GM23338 (cell line): ENCODE results near the gene KRTAP16-1. TPM values are rescaled to one million over a fixed set of nuclear protein-coding genes. Genes with fewer than 3 reads are reported as not detected.
A peak's percentile ranks its signal among the peaks of the same experiment; 100 is the strongest.

ENCODE experiments used
- ATAC-seq: fragments of 200-7000 bp; cut with Tn5 transposase; 3 replicates; pipeline ENCODE4 v1.9.1; 2020
- DNase-seq: peaks from one replicate; pipeline ENCODE4 v3.0.0-alpha.2; 2015; ENCODE audit warnings: low spot score
- H2AFZ ChIP-seq: fragments of 200-600 bp; sonication (generic); 2 replicates; pipeline ENCODE4 v1.8.0; 2016; ENCODE audit warnings: antibody characterized with exemption, mild to moderate bottlenecking, moderate library complexity
- H3F3A ChIP-seq: fragments of 200-600 bp; sonication (generic); replicated peaks from 2 replicates; pipeline ENCODE4 v1.8.0; 2017; ENCODE audit warnings: antibody characterized with exemption, mixed run types, low read depth
- H3K27ac ChIP-seq: fragments of 200-600 bp; sonication (generic); 2 replicates; pipeline ENCODE4 v1.6.1; 2016; ENCODE audit warnings: low read depth
- H3K27me3 ChIP-seq: fragments of 200-600 bp; sonication (generic); 2 replicates; pipeline ENCODE4 v1.8.0; 2016; ENCODE audit warnings: mild to moderate bottlenecking, mixed run types, moderate library complexity; ENCODE audit not compliant: insufficient read depth
- H3K36me3 ChIP-seq: fragments of 200-600 bp; sonication (generic); 2 replicates; pipeline ENCODE4 v1.8.0; 2016; ENCODE audit warnings: mild to moderate bottlenecking; ENCODE audit not compliant: insufficient read depth
- H3K4me1 ChIP-seq: fragments of 200-600 bp; sonication (generic); 2 replicates; pipeline ENCODE4 v1.8.0; 2016; ENCODE audit warnings: mild to moderate bottlenecking, moderate library complexity; ENCODE audit not compliant: insufficient read depth
- H3K4me2 ChIP-seq: fragments of 200-600 bp; sonication (generic); 2 replicates; pipeline ENCODE4 v1.7.1; 2017; ENCODE audit warnings: mixed run types
- H3K4me3 ChIP-seq: fragments of 200-600 bp; sonication (generic); 2 replicates; pipeline ENCODE4 v1.6.1; 2016; ENCODE audit warnings: mixed run types
- H3K79me2 ChIP-seq: fragments of 200-600 bp; sonication (generic); replicated peaks from 2 replicates; pipeline ENCODE4 v1.8.0; 2017; ENCODE audit warnings: mild to moderate bottlenecking; ENCODE audit not compliant: insufficient read depth
- H3K9me2 ChIP-seq: fragments of 200-600 bp; sonication (generic); 2 replicates; pipeline ENCODE4 v1.8.0; 2017; ENCODE audit not compliant: insufficient read depth
- H4K20me1 ChIP-seq: fragments of 200-600 bp; sonication (generic); replicated peaks from 2 replicates; pipeline ENCODE4 v1.8.0; 2017; ENCODE audit warnings: mild to moderate bottlenecking; ENCODE audit not compliant: insufficient read depth
- H3K27ac Mint-ChIP-seq: 2 replicates; pipeline ENCODE4 v1.8.0; 2020; ENCODE audit warnings: inconsistent platforms, mild to moderate bottlenecking, moderate library complexity, mixed read lengths
- H3K27me3 Mint-ChIP-seq: 3 replicates; pipeline ENCODE4 v1.8.0; 2022; ENCODE audit warnings: low read depth, mild to moderate bottlenecking, moderate library complexity, mixed read lengths, inconsistent platforms; ENCODE audit not compliant: insufficient read depth, poor library complexity
- H3K36me3 Mint-ChIP-seq: 3 replicates; pipeline ENCODE4 v1.8.0; 2021; ENCODE audit warnings: low read depth, mild to moderate bottlenecking, inconsistent platforms, moderate library complexity, mixed read lengths
- H3K4me1 Mint-ChIP-seq: 3 replicates; pipeline ENCODE4 v1.8.0; 2020; ENCODE audit warnings: mild to moderate bottlenecking, inconsistent platforms, mixed read lengths
- H3K4me3 Mint-ChIP-seq: 3 replicates; pipeline ENCODE4 v1.8.0; 2021; ENCODE audit warnings: moderate library complexity, mild to moderate bottlenecking, inconsistent platforms, mixed read lengths
- H3K9me3 Mint-ChIP-seq: 3 replicates; pipeline ENCODE4 v1.8.0; 2020; ENCODE audit warnings: moderate library complexity, mild to moderate bottlenecking, inconsistent platforms, mixed read lengths
- CREB1 ChIP-seq: fragments of 250-450 bp; sonication (Bioruptor Pico); IDR thresholded peaks from 2 replicates; pipeline ENCODE4 v1.5.0; 2020; ENCODE audit warnings: low read depth, mild to moderate bottlenecking, moderate library complexity
- EZH2phosphoT487 ChIP-seq: fragments of 200-600 bp; sonication (generic); IDR thresholded peaks from one replicate; pipeline ENCODE4 v1.8.1; 2018; ENCODE audit warnings: antibody characterized with exemption; ENCODE audit not compliant: unreplicated experiment
- STAT1 ChIP-seq: IDR thresholded peaks from one replicate; pipeline ENCODE4 v1.6.1; 2016; ENCODE audit warnings: antibody characterized with exemption; ENCODE audit not compliant: unreplicated experiment
- polyA plus RNA-seq: library from polyadenylated mRNA; unstranded; fragments of >200 nt; fragmentation: Nextera tagmentation; extraction: Ambion mirVana; gene quantifications from 2 replicates; pipeline ENCODE4 v1.2.1, GENCODE V29; 2016
- total RNA-seq: library from RNA; depleted of rRNA; stranded (reverse); fragments of >200 nt; shearing (Covaris generic); gene quantifications from 2 replicates; pipeline ENCODE4 v1.2.3, GENCODE V29; 2014
- TF ChIP-seq, protein P1 (sequence below), 2 experiments: fragments of 200-600 bp in 1 of 2; sonication (generic) in 1 of 2; conservative IDR thresholded peaks; 2 replicates each; pipeline versions ENCODE4 v1.5.1 to v1.6.1; 2016 to 2017; ENCODE audit warnings: antibody characterized with exemption in 2 of 2, low read depth in 2 of 2, mild to moderate bottlenecking in 2 of 2, moderate library complexity in 1 of 2
- TF ChIP-seq, protein P2 (sequence below): IDR thresholded peaks from one replicate; pipeline ENCODE4 v1.6.1; 2018; ENCODE audit warnings: antibody characterized with exemption; ENCODE audit not compliant: unreplicated experiment

KRTAP16-1 gene
- total and polyA plus RNA-seq, 2 experiments from 2014 or later, result not detected

- no peaks in the 10 kb centered on the region for H3K79me2 ChIP-seq
- no peak overlapping the region for H3K4me3 ChIP-seq
- ATAC-seq, result no peak
- H3K9me2 ChIP-seq, result no peaks in the 10 kb centered on the region
- no peak overlapping the region for H3K4me2 ChIP-seq
- TF ChIP-seq, protein P1, sequence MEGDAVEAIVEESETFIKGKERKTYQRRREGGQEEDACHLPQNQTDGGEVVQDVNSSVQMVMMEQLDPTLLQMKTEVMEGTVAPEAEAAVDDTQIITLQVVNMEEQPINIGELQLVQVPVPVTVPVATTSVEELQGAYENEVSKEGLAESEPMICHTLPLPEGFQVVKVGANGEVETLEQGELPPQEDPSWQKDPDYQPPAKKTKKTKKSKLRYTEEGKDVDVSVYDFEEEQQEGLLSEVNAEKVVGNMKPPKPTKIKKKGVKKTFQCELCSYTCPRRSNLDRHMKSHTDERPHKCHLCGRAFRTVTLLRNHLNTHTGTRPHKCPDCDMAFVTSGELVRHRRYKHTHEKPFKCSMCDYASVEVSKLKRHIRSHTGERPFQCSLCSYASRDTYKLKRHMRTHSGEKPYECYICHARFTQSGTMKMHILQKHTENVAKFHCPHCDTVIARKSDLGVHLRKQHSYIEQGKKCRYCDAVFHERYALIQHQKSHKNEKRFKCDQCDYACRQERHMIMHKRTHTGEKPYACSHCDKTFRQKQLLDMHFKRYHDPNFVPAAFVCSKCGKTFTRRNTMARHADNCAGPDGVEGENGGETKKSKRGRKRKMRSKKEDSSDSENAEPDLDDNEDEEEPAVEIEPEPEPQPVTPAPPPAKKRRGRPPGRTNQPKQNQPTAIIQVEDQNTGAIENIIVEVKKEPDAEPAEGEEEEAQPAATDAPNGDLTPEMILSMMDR (conservative IDR thresholded peaks at IDR 0.05; ENCODE audit: low read depth in 2 of 2), result no peak
- no peaks in the 10 kb centered on the region for H3K4me1 Mint-ChIP-seq
- no peaks in the 10 kb centered on the region for H3K4me1 ChIP-seq
- H3K27ac Mint-ChIP-seq, result 0 out of 2 replicates have a peak overlapping the region, but pooled peaks have one; percentile 1
- H3K9me3 Mint-ChIP-seq, result no peaks in the 10 kb centered on the region; the same call in 2 of the 3 replicates
- no peaks in the 10 kb centered on the region for H4K20me1 ChIP-seq
- H3K4me3 Mint-ChIP-seq, result no peak overlapping the region
- no peaks in the 10 kb centered on the region for H3K36me3 Mint-ChIP-seq
- H3K27me3 Mint-ChIP-seq, result peaks cover 2% of the 10 kb centered on the region
- H2AFZ ChIP-seq, result 0 out of 2 replicates have a peak overlapping the region, but pooled peaks have one; percentile 23
- DNase-seq, result no peak
- no peaks in the 10 kb centered on the region for H3F3A ChIP-seq
- H3K36me3 ChIP-seq, result no peaks in the 10 kb centered on the region; the same call in 1 of the 2 replicates
- H3K27me3 ChIP-seq, result no peaks in the 10 kb centered on the region
- H3K27ac ChIP-seq, result no peak overlapping the region
Measured at GRCh38 chr17:41301204-41301790, 7.8 kb downstream of the KRTAP16-1 start.

- Histone ChIP-seq H3F3A (no peaks in the 10 kb centered on the region), H3K27me3 (no peaks in the 10 kb centered on the region), H3K4me3 (no peak overlapping the region), H3K4me1 (no peaks in the 10 kb centered on the region), H3K27ac (no peak overlapping the region), H3K9me2 (0 out of 2 replicates have a peak, but pooled peaks cover 3% of the 10 kb centered on the region), H3K4me2 (no peak overlapping the region), H3K79me2 (no peaks in the 10 kb centered on the region), H2AFZ (peak overlapping the region; percentile 63; the same call in 1 of the 2 replicates), H3K36me3 (no peaks in the 10 kb centered on the region; the same call in 1 of the 2 replicates), H4K20me1 (no peaks in the 10 kb centered on the region)
- peak; percentile 44 for ATAC-seq
- no peak overlapping the region for H3K27ac Mint-ChIP-seq
- H3K9me3 Mint-ChIP-seq, result no peaks in the 10 kb centered on the region; the same call in 2 of the 3 replicates
- peaks cover 2% of the 10 kb centered on the region for H3K27me3 Mint-ChIP-seq
- H3K4me1 Mint-ChIP-seq, result peaks cover 2% of the 10 kb centered on the region; the same call in 1 of the 3 replicates
- H3K4me3 Mint-ChIP-seq, result no peak overlapping the region
- TF ChIP-seq EZH2phosphoT487 (no peak), STAT1 (no peak), CREB1 (CRISPR knock-in tag) (no peak)
- TF ChIP-seq, protein P2, sequence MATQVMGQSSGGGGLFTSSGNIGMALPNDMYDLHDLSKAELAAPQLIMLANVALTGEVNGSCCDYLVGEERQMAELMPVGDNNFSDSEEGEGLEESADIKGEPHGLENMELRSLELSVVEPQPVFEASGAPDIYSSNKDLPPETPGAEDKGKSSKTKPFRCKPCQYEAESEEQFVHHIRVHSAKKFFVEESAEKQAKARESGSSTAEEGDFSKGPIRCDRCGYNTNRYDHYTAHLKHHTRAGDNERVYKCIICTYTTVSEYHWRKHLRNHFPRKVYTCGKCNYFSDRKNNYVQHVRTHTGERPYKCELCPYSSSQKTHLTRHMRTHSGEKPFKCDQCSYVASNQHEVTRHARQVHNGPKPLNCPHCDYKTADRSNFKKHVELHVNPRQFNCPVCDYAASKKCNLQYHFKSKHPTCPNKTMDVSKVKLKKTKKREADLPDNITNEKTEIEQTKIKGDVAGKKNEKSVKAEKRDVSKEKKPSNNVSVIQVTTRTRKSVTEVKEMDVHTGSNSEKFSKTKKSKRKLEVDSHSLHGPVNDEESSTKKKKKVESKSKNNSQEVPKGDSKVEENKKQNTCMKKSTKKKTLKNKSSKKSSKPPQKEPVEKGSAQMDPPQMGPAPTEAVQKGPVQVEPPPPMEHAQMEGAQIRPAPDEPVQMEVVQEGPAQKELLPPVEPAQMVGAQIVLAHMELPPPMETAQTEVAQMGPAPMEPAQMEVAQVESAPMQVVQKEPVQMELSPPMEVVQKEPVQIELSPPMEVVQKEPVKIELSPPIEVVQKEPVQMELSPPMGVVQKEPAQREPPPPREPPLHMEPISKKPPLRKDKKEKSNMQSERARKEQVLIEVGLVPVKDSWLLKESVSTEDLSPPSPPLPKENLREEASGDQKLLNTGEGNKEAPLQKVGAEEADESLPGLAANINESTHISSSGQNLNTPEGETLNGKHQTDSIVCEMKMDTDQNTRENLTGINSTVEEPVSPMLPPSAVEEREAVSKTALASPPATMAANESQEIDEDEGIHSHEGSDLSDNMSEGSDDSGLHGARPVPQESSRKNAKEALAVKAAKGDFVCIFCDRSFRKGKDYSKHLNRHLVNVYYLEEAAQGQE, result no peak
- TF ChIP-seq, protein P1 (conservative IDR thresholded peaks at IDR 0.05; ENCODE audit: low read depth in 2 of 2), result peak in 1 of 2 experiments; percentile 26; a peak in 2 of 4 replicates
- DNase-seq, result peak; percentile 15
- no peaks in the 10 kb centered on the region for H3K36me3 Mint-ChIP-seq
Measured at GRCh38 chr17:41298458-41299135, 10.5 kb downstream of the KRTAP16-1 start.
